SIG-M5 treated with dmso at 0.1 percent for 504 hours (cell line): ENCODE results near the gene CYP20A1.
A peak's percentile ranks its signal among the peaks of the same experiment; 100 is the strongest.
"Not testable (repeated sequence)": the region's sequence is repeated elsewhere in the genome, so short reads cannot be mapped to it uniquely, and the experiment has no call there.

Experiments
- DNase-seq: peaks from one replicate; lab custom pipeline; 2025; ENCODE audit not compliant: unreplicated experiment; lab: John Stamatoyannopoulos, UW

The CYP20A1 gene

GRCh38 chr2:203238704-203239526 lies at the start of gene CYP20A1:
Gene CYP20A1 (plus strand): TSS chr2:203239018. CDS start chr2:203239063, 45 bp downstream.
- DNase-seq = peak; percentile 94

DNA sequence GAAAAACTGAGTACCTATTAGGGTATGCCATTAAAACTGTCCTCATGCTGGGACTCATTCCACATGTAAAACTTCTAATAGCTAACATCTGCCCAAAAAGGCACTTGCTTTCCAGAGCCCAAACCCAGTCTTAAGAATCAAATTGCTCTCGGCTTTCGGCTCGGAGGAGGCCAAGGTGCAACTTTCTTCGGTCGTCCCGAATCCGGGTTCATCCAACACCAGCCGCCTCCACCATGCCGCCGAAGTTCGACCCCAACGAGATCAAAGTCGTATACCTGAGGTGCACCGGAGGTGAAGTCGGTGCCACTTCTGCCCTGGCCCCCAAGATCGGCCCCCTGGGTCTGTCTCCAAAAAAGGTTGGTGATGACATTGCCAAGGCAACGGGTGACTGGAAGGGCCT lies 48.3 kb upstream of the CYP20A1 start:
- DNase-seq = not testable (repeated sequence)

DNA sequence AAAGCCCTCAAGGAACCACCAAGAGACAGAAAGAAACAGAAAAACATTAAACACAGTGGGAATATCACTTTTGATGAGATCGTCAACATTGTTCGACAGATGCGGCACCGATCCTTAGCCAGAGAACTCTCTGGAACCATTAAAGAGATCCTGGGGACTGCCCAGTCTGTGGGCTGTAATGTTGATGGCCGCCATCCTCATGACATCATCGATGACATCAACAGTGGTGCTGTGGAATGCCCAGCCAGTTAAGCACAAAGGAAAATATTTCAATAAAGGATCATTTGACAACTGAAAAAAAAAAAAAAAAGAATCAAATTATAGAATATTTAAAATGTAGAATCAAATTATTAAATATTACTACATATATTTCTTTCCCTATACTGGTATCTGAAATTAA lies 47.8 kb upstream of the CYP20A1 start:
- not testable (repeated sequence) for DNase-seq

GRCh38 chr2:203191961-203192360 lies 46.9 kb upstream of the CYP20A1 start:
- DNase-seq = no peak

GRCh38 chr2:203195331-203196036 lies 43.3 kb upstream of the CYP20A1 start:
- no peak for DNase-seq

DNA sequence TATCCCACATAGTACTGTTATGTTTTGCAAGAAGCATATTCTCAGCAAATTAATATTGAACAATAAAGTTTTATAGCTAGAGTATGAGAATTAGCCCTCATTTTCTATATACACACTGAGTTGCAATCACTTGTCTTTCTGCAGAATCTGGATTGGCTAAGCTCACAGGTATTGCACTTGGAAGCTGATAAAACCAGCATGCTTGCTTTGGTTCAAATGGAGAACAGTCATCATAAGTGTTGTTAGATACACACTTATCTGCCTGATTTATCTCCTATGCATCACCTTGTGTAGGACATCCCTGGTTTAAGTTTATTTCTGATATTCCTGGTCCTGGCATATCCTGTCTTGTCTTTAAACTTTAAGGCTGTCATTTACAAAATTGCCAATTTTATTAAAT lies 38.0 kb upstream of the CYP20A1 start:
- no peak for DNase-seq

GRCh38 chr2:203201426-203201825 lies 37.4 kb upstream of the CYP20A1 start:
- DNase-seq = no peak

GRCh38 chr2:203209538-203209937 lies 29.3 kb upstream of the CYP20A1 start:
- no peak for DNase-seq

DNA sequence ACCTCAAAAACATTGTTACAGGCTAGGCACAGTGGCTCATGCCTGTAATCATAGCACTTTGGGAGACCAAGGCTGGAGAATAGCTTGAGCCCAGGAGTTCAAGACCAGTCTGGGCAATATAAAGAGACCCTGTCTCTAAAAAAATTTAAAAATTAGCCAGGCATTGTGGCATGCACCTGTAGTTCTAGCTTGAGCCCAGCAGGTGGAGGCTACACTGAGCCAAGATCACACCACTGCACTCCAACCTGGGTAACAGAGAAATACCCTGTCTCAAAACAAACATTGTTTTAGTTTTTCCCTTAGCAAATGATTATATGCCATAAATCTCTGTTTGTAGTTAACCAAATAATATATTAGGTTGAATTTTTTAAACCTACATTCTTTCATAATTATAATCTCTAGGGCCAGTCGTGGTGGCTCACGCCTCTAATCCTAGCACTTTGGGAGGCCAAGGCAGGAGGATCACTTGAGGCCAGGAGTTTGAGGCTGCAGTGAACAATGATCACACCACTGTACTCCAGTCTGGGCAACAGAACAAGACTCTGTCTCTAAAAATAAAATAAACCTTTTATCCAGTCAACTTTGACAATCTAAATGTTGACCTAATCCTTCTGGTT lies 13.3 kb upstream of the CYP20A1 start:
- DNase-seq = no peak

GRCh38 chr2:203229674-203230073 lies 9.1 kb upstream of the CYP20A1 start:
- not testable (repeated sequence) for DNase-seq

DNA sequence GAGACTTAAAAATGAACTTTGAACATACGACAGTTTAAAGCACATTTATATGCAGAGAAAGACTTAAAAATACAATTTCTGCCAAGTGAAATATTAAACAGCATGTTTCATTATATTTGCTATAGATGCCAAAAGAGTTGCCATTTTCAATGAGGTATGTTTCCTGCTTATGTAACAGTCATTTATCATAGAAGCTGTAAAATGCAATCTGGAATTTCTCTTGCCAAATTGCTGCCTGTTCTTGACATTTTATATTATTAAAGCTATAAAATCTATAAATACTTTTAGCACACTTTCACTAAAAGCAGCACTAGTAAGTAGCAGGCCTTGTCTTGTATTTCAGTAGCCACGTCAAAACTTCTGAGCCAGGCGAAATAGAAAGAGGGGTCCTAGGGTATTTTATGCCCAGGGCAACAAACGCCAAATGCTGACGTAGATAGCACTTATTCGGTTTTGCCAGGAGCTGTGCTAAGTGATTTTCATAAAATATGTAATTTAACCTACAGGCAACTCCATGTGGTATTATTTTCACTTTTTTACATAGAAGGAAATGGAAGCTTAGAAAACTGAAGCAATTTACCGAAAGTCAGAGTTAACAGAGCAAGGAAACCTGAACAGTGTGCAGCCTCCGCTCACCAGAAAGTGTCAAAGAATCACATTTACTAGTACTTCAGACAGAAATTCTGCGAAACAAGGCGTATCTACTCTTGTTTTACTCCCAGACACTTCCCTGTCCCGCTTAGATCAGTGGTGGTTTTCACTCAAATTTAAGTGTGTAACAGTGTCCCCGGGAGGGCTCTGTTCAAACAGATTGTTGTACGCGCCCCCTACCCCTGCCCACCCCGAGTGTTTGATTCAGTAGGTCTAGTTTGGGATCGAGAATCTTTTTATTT lies 1.2 kb upstream of the CYP20A1 start:
- no peak for DNase-seq

DNA sequence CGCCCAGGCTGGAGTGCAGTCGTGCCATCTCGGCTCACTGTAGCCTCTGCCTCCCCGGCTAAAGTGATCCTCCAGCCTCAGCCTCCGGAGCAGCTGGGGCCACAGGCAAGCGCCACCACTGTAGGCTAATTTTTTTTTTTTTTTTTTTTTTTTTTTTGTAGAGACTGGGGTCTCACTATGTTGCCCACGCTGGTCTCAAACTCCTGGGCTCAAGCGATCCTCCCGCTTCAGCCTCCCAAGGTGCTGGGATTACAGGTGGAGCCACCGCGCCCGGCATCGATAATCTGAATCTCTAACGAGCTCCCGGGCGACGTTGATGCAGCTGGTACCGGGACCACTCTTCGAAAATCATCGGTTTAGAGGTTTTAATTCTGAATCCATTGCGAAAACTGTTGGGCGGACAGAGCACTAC lies 520 bp upstream of the CYP20A1 start:
- DNase-seq = no peak

DNA sequence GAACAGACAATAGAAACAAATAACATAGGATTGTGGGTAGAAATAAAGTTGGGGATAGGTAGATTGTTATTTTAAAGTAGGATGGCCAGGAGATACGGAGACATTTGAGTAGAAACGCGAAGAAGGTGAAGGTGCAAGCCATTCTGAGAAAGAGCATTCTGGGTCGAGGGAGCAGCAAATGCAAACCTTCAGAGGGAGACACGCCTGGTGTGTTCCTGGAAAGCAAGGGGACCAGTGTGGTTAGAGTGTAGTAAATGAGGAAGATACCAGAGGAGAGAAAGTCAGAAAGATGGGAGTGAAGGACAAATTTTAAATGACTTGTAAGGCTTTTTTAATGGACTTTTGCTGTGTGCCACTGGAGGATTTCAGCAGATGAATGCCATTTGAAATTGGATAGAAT lies 1.7 kb downstream of the CYP20A1 start:
- peak; percentile 48 for DNase-seq

DNA sequence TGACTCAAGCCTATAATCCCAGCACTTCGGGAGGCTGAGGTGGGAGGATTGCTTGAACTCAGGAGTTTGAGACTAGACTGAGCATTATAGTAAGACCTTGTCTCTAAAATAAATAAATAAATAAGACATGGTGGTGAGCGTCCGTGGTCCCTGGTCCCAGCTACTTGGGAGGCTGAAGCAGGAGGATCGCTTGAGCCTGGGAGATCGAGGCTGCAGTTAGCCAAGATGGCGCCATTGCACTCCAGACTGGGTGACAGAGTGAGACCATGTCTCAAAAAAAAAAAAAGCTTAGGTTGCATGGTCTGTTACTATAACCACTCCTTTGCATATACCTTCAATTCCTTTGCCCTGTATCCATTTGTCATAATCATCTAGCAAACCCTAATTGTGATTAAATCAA lies 3.7 kb downstream of the CYP20A1 start:
- DNase-seq = no peak

DNA sequence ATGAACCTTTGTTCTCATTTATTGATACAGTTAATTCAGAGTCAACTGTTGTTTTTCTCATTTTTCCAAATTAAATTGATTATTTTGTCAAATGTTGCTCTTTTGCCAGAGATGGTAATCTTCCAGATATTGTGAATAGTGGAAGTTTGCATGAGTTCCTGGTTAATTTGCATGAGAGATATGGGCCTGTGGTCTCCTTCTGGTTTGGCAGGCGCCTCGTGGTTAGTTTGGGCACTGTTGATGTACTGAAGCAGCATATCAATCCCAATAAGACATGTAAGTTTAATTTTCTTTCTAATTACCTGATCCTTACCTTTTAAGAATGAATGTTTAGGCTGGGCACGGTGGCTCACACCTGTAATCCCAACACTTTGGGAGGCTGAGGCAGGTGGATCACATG lies 7.8 kb downstream of the CYP20A1 start:
- no peak for DNase-seq

DNA sequence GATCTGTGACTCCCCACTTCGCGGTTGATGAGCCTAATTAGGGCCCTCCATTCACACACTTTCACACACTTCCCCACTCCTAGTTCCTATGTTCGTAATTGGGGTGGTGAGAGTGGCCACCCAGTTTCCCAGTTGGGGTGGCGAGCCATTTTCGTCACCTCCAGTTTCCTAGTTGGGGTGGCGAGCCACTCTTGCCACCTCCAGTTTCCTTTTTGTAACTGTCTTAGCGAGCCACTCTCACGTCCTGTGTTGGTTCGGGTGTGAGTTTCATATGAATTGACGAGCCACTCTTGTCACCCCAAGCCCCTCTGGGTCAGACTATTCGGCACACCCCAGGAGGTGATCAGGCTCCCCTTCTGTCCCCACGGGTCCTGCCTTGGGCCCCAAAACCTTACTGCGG lies 14.0 kb downstream of the CYP20A1 start:
- DNase-seq = no peak

GRCh38 chr2:203253422-203254095 lies 14.7 kb downstream of the CYP20A1 start:
- DNase-seq = not testable (repeated sequence)

- DNase-seq = no peak
These were observed 22.7 kb downstream of the CYP20A1 start for GRCh38 chr2:203261326-203262159.

DNA sequence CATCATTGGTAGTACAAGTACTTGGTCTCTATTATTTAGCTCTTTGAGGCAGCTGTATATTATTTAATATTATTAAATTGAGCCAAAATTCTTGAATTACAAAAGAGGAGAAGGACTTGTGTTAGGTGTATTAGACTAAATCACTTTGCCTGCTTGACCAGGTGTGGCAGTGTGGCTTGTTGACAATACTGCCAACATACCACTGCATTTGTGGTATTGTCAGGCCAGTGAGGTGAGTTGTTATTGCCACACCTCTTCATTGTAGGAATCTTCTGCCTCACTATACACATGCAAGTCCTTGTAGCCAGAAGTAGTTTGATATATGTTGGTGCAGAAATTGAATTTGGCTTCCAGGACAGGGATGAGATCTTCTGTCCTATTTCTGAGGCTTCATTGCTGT lies 40.5 kb downstream of the CYP20A1 start:
- DNase-seq = no peak
